H9 (cell line): Measurements from ENCODE around the gene TUBGCP6. TPM values are rescaled to one million over a fixed set of nuclear protein-coding genes. Genes with fewer than 3 reads are reported as not detected.

ENCODE experiments used
- DNase-seq: peaks from one replicate; pipeline ENCODE4 v3.0.0-alpha.2; 2017
- H2AFZ ChIP-seq: one replicate; pipeline ENCODE4 v1.6.1; 2013; ENCODE audit warnings: mild to moderate bottlenecking, low read length, control low read depth, moderate library complexity
- H2AK5ac ChIP-seq: 2 replicates; pipeline ENCODE4 v1.6.1; 2013; ENCODE audit warnings: low read length, control low read depth, mixed read lengths; ENCODE audit not compliant: insufficient read length
- H2BK120ac ChIP-seq: one replicate; pipeline ENCODE4 v1.6.1; 2013; ENCODE audit warnings: low read depth, mild to moderate bottlenecking, low read length, control low read depth, inconsistent platforms; ENCODE audit not compliant: poor library complexity, severe bottlenecking
- H2BK12ac ChIP-seq: 2 replicates; pipeline ENCODE4 v1.6.1; 2013; ENCODE audit warnings: low read length, control low read depth, mixed read lengths, low read depth; ENCODE audit not compliant: insufficient read length
- H2BK15ac ChIP-seq: 2 replicates; pipeline ENCODE4 v1.6.1; 2013; ENCODE audit warnings: low read depth, low read length, control low read depth
- H2BK20ac ChIP-seq: one replicate; pipeline ENCODE4 v1.6.1; 2013; ENCODE audit warnings: low read depth, mild to moderate bottlenecking, low read length, control low read depth, inconsistent platforms; ENCODE audit not compliant: poor library complexity, severe bottlenecking
- H2BK5ac ChIP-seq: 2 replicates; pipeline ENCODE4 v1.6.1; 2013; ENCODE audit warnings: low read length, control low read depth, mixed read lengths; ENCODE audit not compliant: insufficient read length
- H3K14ac ChIP-seq: 2 replicates; pipeline ENCODE4 v1.6.1; 2013; ENCODE audit warnings: low read length, control low read depth; ENCODE audit not compliant: insufficient read depth
- H3K18ac ChIP-seq: 2 replicates; pipeline ENCODE4 v1.6.1; 2013; ENCODE audit warnings: low read depth, mild to moderate bottlenecking, mixed read lengths, low read length, control low read depth; ENCODE audit not compliant: insufficient read length
- H3K23ac ChIP-seq: 2 replicates; pipeline ENCODE4 v1.6.1; 2013; ENCODE audit warnings: low read length, control low read depth, mixed read lengths, low read depth; ENCODE audit not compliant: insufficient read length
- H3K23me2 ChIP-seq: 2 replicates; pipeline ENCODE4 v1.6.1; 2013; ENCODE audit warnings: low read depth, mild to moderate bottlenecking, mixed read lengths, low read length, control low read depth; ENCODE audit not compliant: insufficient read length, poor library complexity, severe bottlenecking
- H3K27ac ChIP-seq: 2 replicates; pipeline ENCODE4 v1.5.1; 2013; ENCODE audit warnings: low read length, control low read depth, mixed read lengths, low read depth; ENCODE audit not compliant: insufficient read length
- H3K27me3 ChIP-seq: 2 replicates; pipeline ENCODE4 v1.6.1; 2013; ENCODE audit warnings: low read length, control low read depth, inconsistent platforms; ENCODE audit not compliant: insufficient read depth
- H3K4ac ChIP-seq: 2 replicates; pipeline ENCODE4 v1.6.1; 2013; ENCODE audit warnings: low read depth, mild to moderate bottlenecking, control low read depth, inconsistent platforms, low read length, moderate library complexity
- H3K4me1 ChIP-seq: 2 replicates; pipeline ENCODE4 v1.6.1; 2013; ENCODE audit warnings: low read length, control low read depth, inconsistent platforms; ENCODE audit not compliant: insufficient read depth
- H3K4me2 ChIP-seq: 2 replicates; pipeline ENCODE4 v1.6.1; 2013; ENCODE audit warnings: low read length, control low read depth, mixed read lengths; ENCODE audit not compliant: insufficient read length, insufficient read depth
- H3K56ac ChIP-seq: 2 replicates; pipeline ENCODE4 v1.6.1; 2013; ENCODE audit warnings: low read depth, mild to moderate bottlenecking, mixed read lengths, low read length, control low read depth; ENCODE audit not compliant: insufficient read length
- H3K79me1 ChIP-seq: 2 replicates; pipeline ENCODE4 v1.6.1; 2013; ENCODE audit warnings: low read depth, mild to moderate bottlenecking, moderate library complexity, low read length, control low read depth, inconsistent platforms; ENCODE audit not compliant: insufficient read depth, poor library complexity, severe bottlenecking
- H3K79me2 ChIP-seq: 2 replicates; pipeline ENCODE4 v1.6.1; 2013; ENCODE audit warnings: low read length, control low read depth, inconsistent platforms; ENCODE audit not compliant: insufficient read depth
- H3K9ac ChIP-seq: 2 replicates; pipeline ENCODE4 v1.6.1; 2013; ENCODE audit warnings: low read length, control low read depth, mixed read lengths; ENCODE audit not compliant: insufficient read length; ENCODE audit errors: extremely low read depth
- H3K9me3 ChIP-seq: one replicate; pipeline ENCODE4 v1.6.1; 2013; ENCODE audit warnings: low read depth, low read length, inconsistent platforms; ENCODE audit not compliant: control insufficient read depth
- H3T11ph ChIP-seq: one replicate; pipeline ENCODE4 v1.6.1; 2013; ENCODE audit warnings: mild to moderate bottlenecking, low read length, control low read depth, inconsistent platforms
- H4K20me1 ChIP-seq: one replicate; pipeline ENCODE4 v1.6.1; 2013; ENCODE audit not compliant: control insufficient read depth, insufficient read length, insufficient read depth
- H4K5ac ChIP-seq: 2 replicates; pipeline ENCODE4 v1.6.1; 2013; ENCODE audit warnings: low read depth, mild to moderate bottlenecking, mixed read lengths, low read length, control low read depth; ENCODE audit not compliant: insufficient read length
- H4K8ac ChIP-seq: replicated peaks from 2 replicates; pipeline ENCODE4 v1.6.1; 2013; ENCODE audit warnings: low read length, control low read depth, mixed read lengths, low read depth; ENCODE audit not compliant: insufficient read length
- H4K91ac ChIP-seq: 2 replicates; pipeline ENCODE4 v1.6.1; 2013; ENCODE audit warnings: low read depth, mild to moderate bottlenecking, moderate library complexity, mixed read lengths, low read length, control low read depth; ENCODE audit not compliant: insufficient read length
- H3K27ac Mint-ChIP-seq, 3 experiments: 2 replicates in 2 of 3; 3 replicates in 1 of 3; pipeline ENCODE4 v1.8.0; 2020 to 2021; ENCODE audit warnings: mixed read lengths in 3 of 3, mild to moderate bottlenecking in 1 of 3, moderate library complexity in 1 of 3
- H3K27me3 Mint-ChIP-seq: 2 replicates; pipeline ENCODE4 v1.8.0; 2021; ENCODE audit warnings: low read depth, mild to moderate bottlenecking, moderate library complexity, mixed read lengths
- H3K36me3 Mint-ChIP-seq, 3 experiments: 2 replicates in 2 of 3; 3 replicates in 1 of 3; pipeline ENCODE4 v1.8.0; 2020 to 2021; ENCODE audit warnings: low read depth in 3 of 3, mixed read lengths in 3 of 3; ENCODE audit not compliant: insufficient read depth in 1 of 3
- H3K4me1 Mint-ChIP-seq, 2 experiments: 2 replicates each; pipeline ENCODE4 v1.8.0; 2020; ENCODE audit warnings: mixed read lengths in 2 of 2
- H3K4me3 Mint-ChIP-seq, 2 experiments: 2 replicates in 1 of 2; 3 replicates in 1 of 2; pipeline ENCODE4 v1.8.0; 2020 to 2021; ENCODE audit warnings: mild to moderate bottlenecking in 2 of 2, mixed read lengths in 2 of 2, moderate library complexity in 1 of 2
- H3K9me3 Mint-ChIP-seq, 2 experiments: 2 replicates in 1 of 2; 3 replicates in 1 of 2; pipeline ENCODE4 v1.8.0; 2020; ENCODE audit warnings: mild to moderate bottlenecking in 2 of 2, mixed read lengths in 2 of 2, moderate library complexity in 1 of 2
- CTCF ChIP-seq: fragments of 200-600 bp; sonication (generic); conservative IDR thresholded peaks from 3 replicates; pipeline ENCODE4 v1.8.0; 2021; ENCODE audit warnings: antibody characterized with exemption, mild to moderate bottlenecking
- WGBS: extraction: QIAGEN DNeasy Blood & Tissue Kit; methylation state at CpG from one replicate; pipeline ENCODE4 v1.1.7; 2013; ENCODE audit warnings: missing lambda C conversion rate, low lambda C conversion rate, mixed read lengths; ENCODE audit not compliant: insufficient read length; ENCODE audit errors: extremely low coverage; 5-methylcytosine and 5-hydroxymethylcytosine counted together
- total RNA-seq: library from RNA; stranded (reverse); gene quantifications from 2 replicates; pipeline ENCODE4 v1.2.1, GENCODE V29; 2021

Gene TUBGCP6
- total RNA-seq, 1 experiment from 2014 or later: 29.0 TPM

- Mint-ChIP-seq H3K4me1 (peaks cover 6 to 20% of the 10 kb centered on the region in 2 experiments), H3K27me3 (no peaks in the 10 kb centered on the region; the same call in 1 of the 2 replicates), H3K4me3 (peak overlapping the region; percentile 73 to 85; a peak in 4 of 5 replicates), H3K9me3 (no peaks in the 10 kb centered on the region; a peak in 1 of 5 replicates), H3K27ac (no peak overlapping the region), H3K36me3 (peaks cover 0 to 16% (median 5%) of the 10 kb centered on the region in 3 experiments; a peak in 3 of 7 replicates)
- H3K9me3 ChIP-seq: no peaks in the 10 kb centered on the region
- no peaks in the 10 kb centered on the region for H3K79me1 ChIP-seq
- DNase-seq: no peak
- no peaks in the 10 kb centered on the region for H3K79me2 ChIP-seq
- no peaks in the 10 kb centered on the region for H4K20me1 ChIP-seq
- H3T11ph ChIP-seq: no peak overlapping the region
- no peak overlapping the region for H3K4ac ChIP-seq
- WGBS: no CpG with 5 or more reads among the region's 32 CpGs
- no peak overlapping the region for H4K8ac ChIP-seq
- H3K27ac ChIP-seq: no peak overlapping the region
- H3K14ac ChIP-seq: no peak overlapping the region
- H3K27me3 ChIP-seq: no peaks in the 10 kb centered on the region
- H2BK120ac ChIP-seq: no peak overlapping the region
- H2BK12ac ChIP-seq: no peak overlapping the region
- no peak overlapping the region for H2AFZ ChIP-seq
- H2BK15ac ChIP-seq: no peak overlapping the region
- H3K56ac ChIP-seq: no peak overlapping the region
- no peaks in the 10 kb centered on the region for H3K4me1 ChIP-seq
- no peak overlapping the region for H2BK5ac ChIP-seq
- H2BK20ac ChIP-seq: no peak overlapping the region
- no peak overlapping the region for H4K91ac ChIP-seq
- no peak overlapping the region for H3K18ac ChIP-seq
- H3K23me2 ChIP-seq: peaks cover 24% of the 10 kb centered on the region
- H3K23ac ChIP-seq: no peak overlapping the region
- H2AK5ac ChIP-seq: no peak overlapping the region
- H3K4me2 ChIP-seq: no peak overlapping the region
- H4K5ac ChIP-seq: no peak overlapping the region
- H3K9ac ChIP-seq: no peak overlapping the region
- no peak for TF ChIP-seq CTCF
Measured at GRCh38 chr22:50249341-50250248, 4.8 kb upstream of the TUBGCP6 start.
